Endothelial cell of umbilical vein (primary cell): ENCODE results near the gene DTX4. TPM values are rescaled to one million over a fixed set of nuclear protein-coding genes. Genes with fewer than 3 reads are reported as not detected.
A peak's percentile ranks its signal among the peaks of the same experiment; 100 is the strongest.

Source experiments
- BruUV-seq: library from RNA; stranded (reverse); fragments of 400-500 nt; replicated peaks from 2 replicates; lab custom pipeline; 2021; lab: Mats Ljungman, UMichigan
- CTCF ChIA-PET: fragments of 300-600, 350-600 bp; sonication (Branson Sonifier 250); formaldehyde crosslinking; loops from one replicate; lab custom pipeline; 2021; ENCODE audit warnings: antibody characterized with exemption, inconsistent platforms; lab: Charles Lee
- POLR2A ChIA-PET: fragments of 300-600, 350-600 bp; sonication (Branson Sonifier 250); formaldehyde crosslinking; loops from one replicate; lab custom pipeline; 2021; ENCODE audit warnings: antibody characterized with exemption, inconsistent platforms; lab: Charles Lee
- DNase-seq: peaks from one replicate; pipeline ENCODE4 v3.0.0-alpha.2; 2011; ENCODE audit warnings: low read depth, low spot score
- FAIRE-seq: peaks from 2 replicates; lab custom pipeline; 2011; peaks lifted over from hg19 to GRCh38; lab: Jason Lieb, UNC
- H2AFZ ChIP-seq: 2 replicates; pipeline ENCODE4 v1.6.0; 2012; ENCODE audit warnings: low read depth, low read length, control low read depth, inconsistent platforms
- H3K27ac ChIP-seq: 2 replicates; pipeline ENCODE4 v1.5.1; 2011; ENCODE audit warnings: low read depth, mild to moderate bottlenecking, control low read depth, low read length, moderate library complexity; ENCODE audit not compliant: insufficient read depth
- H3K27me3 ChIP-seq, 2 experiments: 2 replicates each; pipeline versions ENCODE4 v1.6.0 to v1.6.1; 2011; ENCODE audit warnings: low read length in 2 of 2, mixed read lengths in 1 of 2; ENCODE audit not compliant: control insufficient read depth in 2 of 2, insufficient read depth in 2 of 2
- H3K36me3 ChIP-seq, 2 experiments: 2 replicates in 1 of 2; 3 replicates in 1 of 2; pipeline ENCODE4 v1.5.1; 2011; ENCODE audit warnings: low read length in 2 of 2, mild to moderate bottlenecking in 1 of 2, moderate library complexity in 1 of 2; ENCODE audit not compliant: control insufficient read depth in 2 of 2, insufficient read depth in 2 of 2; ENCODE audit errors: extremely low read depth in 1 of 2
- H3K4me1 ChIP-seq: 3 replicates; pipeline ENCODE4 v1.5.1; 2011; ENCODE audit warnings: mild to moderate bottlenecking, low read length; ENCODE audit not compliant: control insufficient read depth, insufficient read depth; ENCODE audit errors: extremely low read depth
- H3K4me2 ChIP-seq: 2 replicates; pipeline ENCODE4 v1.6.1; 2011; ENCODE audit warnings: low read length, control low read depth, mixed read lengths; ENCODE audit not compliant: insufficient read depth
- H3K4me3 ChIP-seq, 3 experiments: fragments of 200-600 bp in 1 of 3; sonication (generic), shearing (Covaris generic) in 1 of 3; replicated peaks in 1 of 3; 2 replicates each; pipeline ENCODE4 v1.5.1; 2011 to 2016; ENCODE audit warnings: control low read depth in 3 of 3, low read length in 3 of 3, mild to moderate bottlenecking in 2 of 3, inconsistent platforms in 1 of 3, low read depth in 1 of 3, moderate library complexity in 1 of 3; ENCODE audit not compliant: insufficient read depth in 1 of 3
- H3K79me2 ChIP-seq: 2 replicates; pipeline ENCODE4 v1.6.0; 2012; ENCODE audit warnings: low read length, inconsistent platforms; ENCODE audit not compliant: control insufficient read depth, insufficient read depth
- H3K9ac ChIP-seq: replicated peaks from 2 replicates; pipeline ENCODE3; 2011; ENCODE audit warnings: low read length, control low read depth; ENCODE audit not compliant: insufficient read depth; ENCODE audit errors: extremely low read depth
- H3K9me1 ChIP-seq: replicated peaks from 3 replicates; pipeline ENCODE4 v1.6.0; 2011; ENCODE audit warnings: mild to moderate bottlenecking, low read length; ENCODE audit not compliant: control insufficient read depth, insufficient read depth; ENCODE audit errors: extremely low read depth
- H3K9me3 ChIP-seq: replicated peaks from 2 replicates; pipeline ENCODE4 v1.5.1; 2012; ENCODE audit warnings: low read length, inconsistent platforms; ENCODE audit not compliant: control insufficient read depth, insufficient read depth
- H4K20me1 ChIP-seq: replicated peaks from 2 replicates; pipeline ENCODE3; 2011; ENCODE audit warnings: mild to moderate bottlenecking, low read length; ENCODE audit not compliant: control insufficient read depth, insufficient read depth; ENCODE audit errors: extremely low read depth
- CTCF ChIP-seq, 2 donors: IDR thresholded peaks; 1 replicate in 1 of 2; 2 replicates in 1 of 2; pipeline ENCODE4 v1.5.1; 2011; ENCODE audit warnings: low read length in 2 of 2, mild to moderate bottlenecking in 2 of 2, moderate library complexity in 2 of 2, control low read depth in 1 of 2, inconsistent platforms in 1 of 2, low read depth in 1 of 2; ENCODE audit not compliant: insufficient read depth in 1 of 2; ENCODE audit errors: extremely low read depth in 1 of 2
- EZH2 ChIP-seq: IDR thresholded peaks from 2 replicates; pipeline ENCODE4 v1.6.1; 2012; ENCODE audit warnings: borderline replicate concordance, low read depth, mild to moderate bottlenecking, moderate library complexity, low read length, inconsistent platforms; ENCODE audit not compliant: severe bottlenecking
- FOS ChIP-seq: IDR thresholded peaks from 2 replicates; pipeline ENCODE4 v1.6.1; 2011; ENCODE audit warnings: mild to moderate bottlenecking, low read length, moderate library complexity, borderline replicate concordance; ENCODE audit not compliant: insufficient read depth
- GATA2 ChIP-seq: IDR thresholded peaks from 2 replicates; pipeline ENCODE4 v1.7.0; 2011; ENCODE audit warnings: low read depth, mild to moderate bottlenecking, moderate library complexity, mixed read lengths, low read length; ENCODE audit not compliant: insufficient read length, insufficient read depth
- JUN ChIP-seq: IDR thresholded peaks from 2 replicates; pipeline ENCODE4 v1.6.1; 2011; ENCODE audit warnings: borderline replicate concordance, low read depth; ENCODE audit not compliant: insufficient read length, insufficient read depth
- MAX ChIP-seq: IDR thresholded peaks from 2 replicates; pipeline ENCODE4 v1.6.1; 2011; ENCODE audit not compliant: insufficient read depth, insufficient read length
- MYC ChIP-seq: IDR thresholded peaks from one replicate; pipeline ENCODE4 v1.6.1; 2011; ENCODE audit warnings: mild to moderate bottlenecking, low read depth, low read length
- POLR2A ChIP-seq: IDR thresholded peaks from 2 replicates; pipeline ENCODE4 v1.6.1; 2012; ENCODE audit warnings: low read depth, mild to moderate bottlenecking, control low read depth, low read length
- POLR2AphosphoS5 ChIP-seq: IDR thresholded peaks from 2 replicates; pipeline ENCODE4 v1.6.1; 2012; ENCODE audit warnings: low read depth, mild to moderate bottlenecking, control low read depth, low read length, moderate library complexity; ENCODE audit not compliant: insufficient read depth
- dilution Hi-C: fragments of 300-500 bp; cut with MboI; formaldehyde crosslinking; loops from one replicate; pipeline ENCODE4 v1.15.0; 2019; ENCODE audit warnings: low sequenced_read_pairs; ENCODE audit not compliant: extremely low pct_ligation_motif_present
- intact Hi-C: fragments of 100-400 bp; cut with micrococcal nuclease; formaldehyde crosslinking; loops from one replicate; pipeline ENCODE4 v1.10.0; 2022
- polyA plus RNA-seq, 4 experiments: library from polyadenylated mRNA; depleted of rRNA in 3 of 4; stranded (reverse) in 3 of 4; unstranded in 1 of 4; fragments of >200 nt; gene quantifications; 2 replicates each; pipeline versions ENCODE4 v1.2.1 to v1.2.3, GENCODE V29; 2011 to 2012; ENCODE audit warnings: missing spikeins in 1 of 4
- total RNA-seq: library from RNA; stranded (reverse); gene quantifications from 2 replicates; pipeline ENCODE4 v1.2.3, GENCODE V29; 2021

DTX4 gene
- total and polyA plus RNA-seq, 2 donors (not counting 3 experiments of a cell fraction or from before 2014, with no cell fraction given): 0.08 to 0.91 TPM

GRCh38 chr11:59188954-59189353 lies 17.0 kb downstream of the DTX4 start:
- Histone ChIP-seq H3K36me3 (no peaks in the 10 kb centered on the region), H3K9me3 (no peaks in the 10 kb centered on the region), H3K9ac (no peak overlapping the region), H3K4me1 (peaks cover 2% of the 10 kb centered on the region), H4K20me1 (no peaks in the 10 kb centered on the region), H3K27ac (no peak overlapping the region), H3K27me3 (peaks cover 4 to 10% of the 10 kb centered on the region in 2 experiments), H3K4me3 (no peak overlapping the region), H3K4me2 (no peak overlapping the region), H2AFZ (no peak overlapping the region), H3K9me1 (no peaks in the 10 kb centered on the region), H3K79me2 (no peaks in the 10 kb centered on the region)
- intact Hi-C loops: no loop called here
- CTCF ChIA-PET: interaction anchor here (6.4 kb wide), 1 partner anchor 18 kb away, joined by 74 read pairs; the partner anchor contains the start of gene DTX4
- no TSS peak for BruUV-seq
- POLR2A ChIA-PET: no interaction called here
- TF ChIP-seq JUN: no peak
- no peak for TF ChIP-seq POLR2A
- TF ChIP-seq GATA2: no peak
- DNase-seq: no peak
- dilution Hi-C loops: no loop called here
- no peak for FAIRE-seq

- dilution Hi-C loops (no loop called here), intact Hi-C loops (no loop called here)
- Histone ChIP-seq H3K27me3 (peaks cover 4 to 10% of the 10 kb centered on the region in 2 experiments), H3K36me3 (no peaks in the 10 kb centered on the region), H4K20me1 (no peaks in the 10 kb centered on the region), H3K4me1 (peaks cover 2% of the 10 kb centered on the region), H3K27ac (no peak overlapping the region), H3K4me3 (no peak overlapping the region), H3K79me2 (no peaks in the 10 kb centered on the region), H3K4me2 (no peak overlapping the region), H2AFZ (no peak overlapping the region), H3K9me3 (no peaks in the 10 kb centered on the region), H3K9me1 (no peaks in the 10 kb centered on the region), H3K9ac (no peak overlapping the region)
- no TSS peak for BruUV-seq
- DNase-seq (peak; percentile 10), FAIRE-seq (no peak)
- ChIA-PET POLR2A (no interaction called here), CTCF (interaction anchor here (1.0 to 2.2 kb wide), 4 partner anchors 10 to 32 kb away, joined by 4 to 12 read pairs (median 5); partner anchors contain the start of gene DTX4)
- TF ChIP-seq MYC (no peak), MAX (no peak), CTCF (IDR thresholded peaks at IDR 0.05; ENCODE audit: extremely low read depth in 1 of 2, insufficient read depth in 1 of 2, low read depth in 1 of 2, low read length in 2 of 2) (no peak), EZH2 (no peak), POLR2A (no peak), GATA2 (no peak), POLR2AphosphoS5 (no peak), FOS (no peak), JUN (no peak)
Measured at GRCh38 chr11:59189986-59190385, 18.1 kb downstream of the DTX4 start.
